Panc1 (cell line): ENCODE data around the gene RFX7. TPM values are rescaled to one million over a fixed set of nuclear protein-coding genes. Genes with fewer than 3 reads are reported as not detected.
"Not testable (repeated sequence)": the region's sequence is repeated elsewhere in the genome, so short reads cannot be mapped to it uniquely, and the experiment has no call there.

ENCODE experiments used
- ATAC-seq: fragments of 200-7000 bp; cut with Tn5 transposase; 2 replicates; pipeline ENCODE4 v1.9.1; 2020; ENCODE audit warnings: mild to moderate bottlenecking, moderate library complexity
- BruUV-seq: library from RNA; stranded (reverse); fragments of 400-500 nt; replicated peaks from 2 replicates; lab custom pipeline; 2021; lab: Mats Ljungman, UMichigan
- CTCF ChIA-PET: fragments of 300-600 bp; sonication (Branson Sonifier 250); formaldehyde crosslinking; loops from one replicate; lab custom pipeline; 2022; ENCODE audit warnings: antibody characterized with exemption; lab: Charles Lee
- POLR2A ChIA-PET: fragments of 300-600 bp; sonication (Branson Sonifier 250); formaldehyde crosslinking; loops from one replicate; lab custom pipeline; 2022; ENCODE audit warnings: antibody characterized with exemption; lab: Charles Lee
- DNase-seq: peaks from one replicate; pipeline ENCODE4 v3.0.0-alpha.2; 2010; ENCODE audit warnings: low read depth, low spot score
- H3K27ac ChIP-seq: 2 replicates; pipeline ENCODE4 v1.5.1; 2011; ENCODE audit warnings: mild to moderate bottlenecking, low read length, inconsistent platforms
- H3K27me3 ChIP-seq: fragments of 200-500 bp; sonication (Bioruptor generic); 2 replicates; pipeline ENCODE4 v1.6.0; 2014; ENCODE audit warnings: low read length, inconsistent platforms; ENCODE audit not compliant: control insufficient read depth, insufficient read depth
- H3K36me3 ChIP-seq: fragments of 200-500 bp; sonication (Bioruptor generic); 2 replicates; pipeline ENCODE4 v1.5.1; 2014; ENCODE audit warnings: inconsistent platforms, mild to moderate bottlenecking, low read length, moderate library complexity; ENCODE audit not compliant: control insufficient read depth, insufficient read depth
- H3K4me1 ChIP-seq: 2 replicates; pipeline ENCODE4 v1.5.1; 2011; ENCODE audit warnings: inconsistent platforms, mild to moderate bottlenecking, low read length, moderate library complexity; ENCODE audit not compliant: control insufficient read depth, insufficient read depth
- H3K4me3 ChIP-seq, 2 experiments: 2 replicates each; pipeline ENCODE4 v1.5.1; 2011 to 2012; ENCODE audit warnings: low read depth in 2 of 2, low read length in 2 of 2, mild to moderate bottlenecking in 2 of 2, inconsistent platforms in 1 of 2, moderate library complexity in 1 of 2
- H3K9me3 ChIP-seq: fragments of 200-500 bp; sonication (Bioruptor generic); 2 replicates; pipeline ENCODE4 v1.5.1; 2014; ENCODE audit warnings: low read depth, mild to moderate bottlenecking, inconsistent platforms, low read length, moderate library complexity; ENCODE audit not compliant: control insufficient read depth, insufficient read depth
- CTCF ChIP-seq: fragments of 450-650 bp; IDR thresholded peaks from 2 replicates; pipeline ENCODE4 v1.5.1; 2017; ENCODE audit warnings: mild to moderate bottlenecking
- POLR2AphosphoS5 ChIP-seq: IDR thresholded peaks from 2 replicates; pipeline ENCODE4 v1.6.1; 2012; ENCODE audit warnings: mild to moderate bottlenecking, low read depth, low read length, moderate library complexity
- SIN3A ChIP-seq: IDR thresholded peaks from 2 replicates; pipeline ENCODE4 v1.6.1; 2012; ENCODE audit warnings: low read depth, mild to moderate bottlenecking, low read length, moderate library complexity, borderline replicate concordance; ENCODE audit not compliant: insufficient read depth
- TCF7L2 ChIP-seq: IDR thresholded peaks from 2 replicates; pipeline ENCODE4 v1.6.1; 2011; ENCODE audit warnings: mild to moderate bottlenecking, low read depth, low read length, inconsistent platforms
- in situ Hi-C: cut with HindIII; loops from 2 replicates; pipeline ENCODE4 v1.10.0; 2016; ENCODE audit warnings: low sequenced_read_pairs, low pct_unique_long_range_greater_than_20kb
- intact Hi-C: fragments of 100-400 bp; cut with micrococcal nuclease; formaldehyde crosslinking; loops from one replicate; pipeline ENCODE4 v1.10.0; 2022; ENCODE audit not compliant: unreplicated experiment
- total RNA-seq: library from RNA; stranded (reverse); gene quantifications from one replicate; pipeline ENCODE4 v1.2.1, GENCODE V29; 2021; ENCODE audit not compliant: unreplicated experiment
- TF ChIP-seq, protein P1 (sequence below), 2 experiments: IDR thresholded peaks; 2 replicates each; pipeline ENCODE4 v1.6.1; 2011 to 2012; ENCODE audit warnings: low read depth in 2 of 2, control low read depth in 1 of 2, low read length in 1 of 2, mild to moderate bottlenecking in 1 of 2, moderate library complexity in 1 of 2; ENCODE audit not compliant: insufficient read depth in 1 of 2

RFX7 gene
- total RNA-seq, 1 experiment from 2014 or later = 24.2 TPM

DNA sequence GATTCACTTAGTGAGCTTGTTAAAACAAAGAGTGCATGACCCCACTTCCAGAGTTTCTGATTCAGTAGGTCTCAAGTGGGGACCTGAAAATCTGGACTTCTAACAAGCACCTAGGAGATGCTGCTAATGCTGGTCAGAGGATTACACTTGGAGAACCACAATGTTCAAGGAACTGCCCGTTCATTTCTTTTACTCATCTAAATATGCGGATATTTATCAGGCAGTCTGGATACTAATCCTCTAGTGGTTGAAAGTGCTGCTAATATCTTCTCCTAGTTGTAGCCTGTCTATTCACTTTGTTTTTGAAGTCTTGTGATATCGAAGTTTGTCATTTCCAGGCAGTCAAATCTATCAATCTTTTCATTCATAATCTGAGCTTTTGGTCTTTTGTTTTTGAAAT lies 86.8 kb downstream of the RFX7 start:
- POLR2A ChIA-PET = interaction anchor here (0.6 to 0.7 kb wide), 2 partner anchors 11 to 59 kb away, joined by 3 read pairs; no protein-coding TSS in a partner anchor
- TF ChIP-seq SIN3A (no peak), TCF7L2 (no peak), POLR2AphosphoS5 (no peak), CTCF (no peak)
- TF ChIP-seq, protein P1, sequence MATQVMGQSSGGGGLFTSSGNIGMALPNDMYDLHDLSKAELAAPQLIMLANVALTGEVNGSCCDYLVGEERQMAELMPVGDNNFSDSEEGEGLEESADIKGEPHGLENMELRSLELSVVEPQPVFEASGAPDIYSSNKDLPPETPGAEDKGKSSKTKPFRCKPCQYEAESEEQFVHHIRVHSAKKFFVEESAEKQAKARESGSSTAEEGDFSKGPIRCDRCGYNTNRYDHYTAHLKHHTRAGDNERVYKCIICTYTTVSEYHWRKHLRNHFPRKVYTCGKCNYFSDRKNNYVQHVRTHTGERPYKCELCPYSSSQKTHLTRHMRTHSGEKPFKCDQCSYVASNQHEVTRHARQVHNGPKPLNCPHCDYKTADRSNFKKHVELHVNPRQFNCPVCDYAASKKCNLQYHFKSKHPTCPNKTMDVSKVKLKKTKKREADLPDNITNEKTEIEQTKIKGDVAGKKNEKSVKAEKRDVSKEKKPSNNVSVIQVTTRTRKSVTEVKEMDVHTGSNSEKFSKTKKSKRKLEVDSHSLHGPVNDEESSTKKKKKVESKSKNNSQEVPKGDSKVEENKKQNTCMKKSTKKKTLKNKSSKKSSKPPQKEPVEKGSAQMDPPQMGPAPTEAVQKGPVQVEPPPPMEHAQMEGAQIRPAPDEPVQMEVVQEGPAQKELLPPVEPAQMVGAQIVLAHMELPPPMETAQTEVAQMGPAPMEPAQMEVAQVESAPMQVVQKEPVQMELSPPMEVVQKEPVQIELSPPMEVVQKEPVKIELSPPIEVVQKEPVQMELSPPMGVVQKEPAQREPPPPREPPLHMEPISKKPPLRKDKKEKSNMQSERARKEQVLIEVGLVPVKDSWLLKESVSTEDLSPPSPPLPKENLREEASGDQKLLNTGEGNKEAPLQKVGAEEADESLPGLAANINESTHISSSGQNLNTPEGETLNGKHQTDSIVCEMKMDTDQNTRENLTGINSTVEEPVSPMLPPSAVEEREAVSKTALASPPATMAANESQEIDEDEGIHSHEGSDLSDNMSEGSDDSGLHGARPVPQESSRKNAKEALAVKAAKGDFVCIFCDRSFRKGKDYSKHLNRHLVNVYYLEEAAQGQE (IDR thresholded peaks at IDR 0.05; ENCODE audit: insufficient read depth in 1 of 2, low read depth in 2 of 2, low read length in 1 of 2) = no peak
- no peak overlapping the region for H3K27ac ChIP-seq
- no peak for DNase-seq
- no peaks in the 10 kb centered on the region for H3K4me1 ChIP-seq
- CTCF ChIA-PET = no interaction called here
- no peak overlapping the region for H3K4me3 ChIP-seq
- in situ Hi-C loops = no loop called here
- H3K36me3 ChIP-seq = no peaks in the 10 kb centered on the region
- no TSS peak for BruUV-seq
- ATAC-seq = no peak
- no peaks in the 10 kb centered on the region for H3K27me3 ChIP-seq
- intact Hi-C loops = no loop called here
- no peaks in the 10 kb centered on the region; the same call in 1 of the 2 replicates for H3K9me3 ChIP-seq

GRCh38 chr15:56155278-56155677 lies 88.4 kb downstream of the RFX7 start:
- POLR2A ChIA-PET, H3K27ac ChIP-seq, in situ Hi-C loops, BruUV-seq, H3K4me1 ChIP-seq, H3K4me3 ChIP-seq, DNase-seq, H3K36me3 ChIP-seq, H3K9me3 ChIP-seq, ATAC-seq, H3K27me3 ChIP-seq, CTCF ChIA-PET, intact Hi-C loops: not testable (repeated sequence)

DNA sequence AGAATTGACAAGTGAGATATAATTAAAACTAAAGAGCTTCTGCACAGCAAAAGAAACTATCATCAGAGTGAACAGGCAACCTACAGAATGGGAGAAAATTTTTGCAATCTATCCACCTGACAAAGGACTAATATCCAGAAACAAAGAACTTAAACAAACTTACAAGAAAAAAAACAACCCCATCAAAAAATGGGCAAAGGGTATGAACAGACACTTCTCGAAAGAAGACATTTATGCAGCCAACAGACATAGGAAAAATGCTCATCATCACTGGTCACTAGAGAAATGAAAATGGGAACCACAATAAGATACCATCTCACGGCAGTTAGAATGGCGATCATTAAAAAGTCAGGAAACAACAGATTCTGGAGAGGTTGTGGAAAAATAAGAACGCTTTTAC lies 88.9 kb downstream of the RFX7 start:
- not testable (repeated sequence) for ATAC-seq

More for the DNA sequence above, 88.9 kb downstream of the RFX7 start:
- H3K27me3 ChIP-seq, H3K36me3 ChIP-seq, H3K9me3 ChIP-seq, H3K4me3 ChIP-seq, H3K4me1 ChIP-seq, DNase-seq, H3K27ac ChIP-seq, BruUV-seq, POLR2A ChIA-PET, CTCF ChIA-PET, intact Hi-C loops, in situ Hi-C loops: not testable (repeated sequence)
